IMR-90 (cell line): ENCODE data around the gene FMOD. TPM values are rescaled to one million over a fixed set of nuclear protein-coding genes. Genes with fewer than 3 reads are reported as not detected.

Experiments
- ATAC-seq: fragments of 200-7000 bp; cut with Tn5 transposase; 2 replicates; pipeline ENCODE4 v1.9.1; 2020; ENCODE audit warnings: low read depth, mild to moderate bottlenecking, moderate library complexity
- BruUV-seq: library from RNA; stranded (reverse); fragments of 400-500 nt; replicated peaks from 2 replicates; lab custom pipeline; 2021; lab: Mats Ljungman, UMichigan
- CTCF ChIA-PET: fragments of 300-600 bp; formaldehyde crosslinking; extraction: SDS; loops from one replicate; lab custom pipeline; 2021; ENCODE audit warnings: antibody characterized with exemption; lab: Yijun Ruan, JAX
- POLR2A ChIA-PET: fragments of 300-600 bp; sonication (Branson Sonifier 250); formaldehyde crosslinking; loops from one replicate; lab custom pipeline; 2022; ENCODE audit warnings: antibody characterized with exemption; ENCODE audit not compliant: unreplicated experiment; lab: Charles Lee
- DNase-seq: peaks from one replicate; pipeline ENCODE4 v3.0.0; 2013
- H2AFZ ChIP-seq: replicated peaks from 2 replicates; pipeline ENCODE3; 2013; ENCODE audit warnings: low read length, mild to moderate bottlenecking; ENCODE audit not compliant: poor library complexity
- H2AK5ac ChIP-seq: 2 replicates; pipeline ENCODE4 v1.6.1; 2013; ENCODE audit warnings: low read depth, low read length, inconsistent platforms
- H2AK9ac ChIP-seq: replicated peaks from 2 replicates; pipeline ENCODE3; 2013; ENCODE audit warnings: mild to moderate bottlenecking, low read depth, low read length, moderate library complexity; ENCODE audit not compliant: poor library complexity
- H2BK120ac ChIP-seq: 2 replicates; pipeline ENCODE4 v1.6.1; 2013; ENCODE audit warnings: low read depth, low read length, inconsistent platforms
- H2BK15ac ChIP-seq: 3 replicates; pipeline ENCODE4 v1.6.1; 2013; ENCODE audit warnings: low read depth, low read length, inconsistent platforms
- H2BK20ac ChIP-seq: 2 replicates; pipeline ENCODE4 v1.6.1; 2013; ENCODE audit warnings: low read depth, mild to moderate bottlenecking, inconsistent platforms, low read length, moderate library complexity
- H2BK5ac ChIP-seq: 2 replicates; pipeline ENCODE4 v1.6.1; 2013; ENCODE audit warnings: mild to moderate bottlenecking, low read depth, low read length, inconsistent platforms; ENCODE audit not compliant: poor library complexity, severe bottlenecking
- H3K14ac ChIP-seq: replicated peaks from 2 replicates; pipeline ENCODE4 v1.6.1; 2013; ENCODE audit warnings: low read depth, low read length, inconsistent platforms
- H3K18ac ChIP-seq: 2 replicates; pipeline ENCODE4 v1.6.1; 2013; ENCODE audit warnings: low read depth, low read length, control low read depth
- H3K23ac ChIP-seq: 2 replicates; pipeline ENCODE4 v1.6.1; 2013; ENCODE audit warnings: low read depth, low read length, inconsistent platforms
- H3K27ac ChIP-seq: 2 replicates; pipeline ENCODE4 v1.5.1; 2013; ENCODE audit warnings: mild to moderate bottlenecking, control low read depth, low read length; ENCODE audit not compliant: insufficient read depth
- H3K27me3 ChIP-seq: 2 replicates; pipeline ENCODE4 v1.6.1; 2013; ENCODE audit warnings: low read length; ENCODE audit not compliant: control insufficient read depth, insufficient read depth
- H3K36me3 ChIP-seq: 2 replicates; pipeline ENCODE4 v1.6.1; 2013; ENCODE audit warnings: low read length, mixed read lengths; ENCODE audit not compliant: control insufficient read depth, insufficient read depth
- H3K4ac ChIP-seq: 2 replicates; pipeline ENCODE4 v1.6.1; 2013; ENCODE audit warnings: low read depth, low read length, inconsistent platforms
- H3K4me1 ChIP-seq: 2 replicates; pipeline ENCODE4 v1.6.1; 2013; ENCODE audit warnings: low read length, mixed read lengths; ENCODE audit not compliant: control insufficient read depth, insufficient read depth
- H3K4me2 ChIP-seq: 2 replicates; pipeline ENCODE4 v1.6.1; 2013; ENCODE audit warnings: low read depth, mild to moderate bottlenecking, control low read depth, low read length, moderate library complexity
- H3K4me3 ChIP-seq: 2 replicates; pipeline ENCODE4 v1.5.1; 2013; ENCODE audit warnings: low read depth, mild to moderate bottlenecking, control low read depth, low read length, moderate library complexity; ENCODE audit not compliant: insufficient read depth
- H3K56ac ChIP-seq: 2 replicates; pipeline ENCODE4 v1.6.1; 2013; ENCODE audit warnings: low read length, inconsistent platforms; ENCODE audit not compliant: insufficient read depth; ENCODE audit errors: extremely low read depth
- H3K79me1 ChIP-seq, 2 experiments: 2 replicates each; pipeline ENCODE4 v1.6.1; 2013; ENCODE audit warnings: low read length in 2 of 2, inconsistent platforms in 1 of 2, low read depth in 1 of 2
- H3K9ac ChIP-seq: 2 replicates; pipeline ENCODE4 v1.6.1; 2013; ENCODE audit warnings: low read depth, low read length, control low read depth
- H3K9me1 ChIP-seq: 2 replicates; pipeline ENCODE4 v1.6.1; 2013; ENCODE audit warnings: low read length, inconsistent platforms; ENCODE audit not compliant: insufficient read depth
- H3K9me3 ChIP-seq: 2 replicates; pipeline ENCODE4 v1.6.1; 2013; ENCODE audit warnings: low read length; ENCODE audit not compliant: control insufficient read depth, insufficient read depth
- H4K20me1 ChIP-seq: 2 replicates; pipeline ENCODE4 v1.6.1; 2013; ENCODE audit warnings: low read length, inconsistent platforms; ENCODE audit not compliant: insufficient read depth
- H4K5ac ChIP-seq: 2 replicates; pipeline ENCODE4 v1.6.1; 2013; ENCODE audit warnings: mild to moderate bottlenecking, low read depth, low read length, control low read depth
- H4K8ac ChIP-seq, 2 experiments: 2 replicates each; pipeline ENCODE4 v1.6.1; 2013; ENCODE audit warnings: low read depth in 2 of 2, low read length in 2 of 2, control low read depth in 1 of 2, inconsistent platforms in 1 of 2
- H4K91ac ChIP-seq: 2 replicates; pipeline ENCODE4 v1.6.1; 2013; ENCODE audit warnings: low read depth, low read length, inconsistent platforms; ENCODE audit not compliant: insufficient read depth
- BHLHE40 ChIP-seq: fragments of 150-350 bp; IDR thresholded peaks from 2 replicates; pipeline ENCODE4 v1.6.1; 2016; ENCODE audit warnings: mild to moderate bottlenecking, low read depth, low read length
- CHD1 ChIP-seq: IDR thresholded peaks from 2 replicates; pipeline ENCODE4 v1.6.1; 2012; ENCODE audit warnings: low read depth, low read length, improper control_type of control experiment
- FOS ChIP-seq: fragments of 150-350 bp; IDR thresholded peaks from 2 replicates; pipeline ENCODE4 v1.6.1; 2016; ENCODE audit warnings: low read depth, low read length
- MAZ ChIP-seq: IDR thresholded peaks from 2 replicates; pipeline ENCODE4 v1.6.1; 2012; ENCODE audit warnings: low read depth, mild to moderate bottlenecking, low read length, improper control_type of control experiment, moderate library complexity, borderline replicate concordance
- MXI1 ChIP-seq: IDR thresholded peaks from 2 replicates; pipeline ENCODE4 v1.6.1; 2012; ENCODE audit warnings: low read depth, mild to moderate bottlenecking, low read length, moderate library complexity, borderline replicate concordance
- POLR2A ChIP-seq: IDR thresholded peaks from 2 replicates; pipeline ENCODE4 v1.6.1; 2012; ENCODE audit warnings: mild to moderate bottlenecking, low read depth, low read length
- RCOR1 ChIP-seq: IDR thresholded peaks from 2 replicates; pipeline ENCODE4 v1.6.1; 2012; ENCODE audit warnings: mild to moderate bottlenecking, low read length, improper control_type of control experiment; ENCODE audit not compliant: insufficient replicate concordance
- RFX5 ChIP-seq: IDR thresholded peaks from 2 replicates; pipeline ENCODE4 v1.8.0; 2012; ENCODE audit warnings: low read depth, mild to moderate bottlenecking, low read length, moderate library complexity
- SMC3 ChIP-seq: fragments of 150-350 bp; IDR thresholded peaks from 2 replicates; pipeline ENCODE4 v1.6.1; 2016; ENCODE audit warnings: low read depth, mild to moderate bottlenecking, antibody characterized with exemption, low read length, moderate library complexity
- WGBS, 2 experiments: methylation state at CpG; one replicate each; pipeline versions ENCODE4 v1.1.5 to v1.1.7; 2013; ENCODE audit warnings: missing lambda C conversion rate in 2 of 2; ENCODE audit not compliant: insufficient read length in 1 of 2; ENCODE audit errors: extremely low coverage in 2 of 2; 5-methylcytosine and 5-hydroxymethylcytosine counted together
- dilution Hi-C: fragments of 300-500 bp; cut with HindIII; formaldehyde crosslinking; loops from one replicate; pipeline ENCODE4 v1.14.3; 2018; ENCODE audit warnings: low sequenced_read_pairs; ENCODE audit not compliant: unreplicated experiment
- in situ Hi-C: fragments of 300-500 bp; cut with MboI; formaldehyde crosslinking; loops from 3 replicates; pipeline ENCODE4 v1.14.3; 2019; ENCODE audit warnings: low sequenced_read_pairs, inconsistent platforms, mixed read lengths
- intact Hi-C: fragments of 100-400 bp; cut with micrococcal nuclease; formaldehyde crosslinking; loops from 2 replicates; pipeline ENCODE4 v1.10.0; 2022
- polyA plus RNA-seq, 3 experiments: library from polyadenylated mRNA; depleted of rRNA; stranded (reverse); fragments of >200 nt; gene quantifications; 2 replicates each; pipeline ENCODE4 v1.2.3, GENCODE V29; 2012; ENCODE audit warnings: low replicate concordance in 1 of 3
- total RNA-seq: library from RNA; depleted of rRNA; stranded (reverse); fragments of >200 nt; gene quantifications from 2 replicates; pipeline ENCODE4 v1.2.3, GENCODE V29; 2012
- TF ChIP-seq, protein P1 (sequence below): fragments of 150-350 bp; IDR thresholded peaks from 2 replicates; pipeline ENCODE4 v1.6.1; 2016; ENCODE audit warnings: low read depth, mild to moderate bottlenecking, low read length, moderate library complexity, borderline replicate concordance
- TF ChIP-seq, protein P2 (sequence below): fragments of 150-350 bp; IDR thresholded peaks from 2 replicates; pipeline ENCODE4 v1.6.1; 2017; ENCODE audit warnings: mild to moderate bottlenecking, antibody characterized with exemption, low read length, low read depth

The FMOD gene
- total and polyA plus RNA-seq, 2 of the 4 experiments (the other 2 are of a cell fraction) = 0.18 to 2.7 TPM

GRCh38 chr1:203362720-203363025, 11.8 kb upstream of the FMOD start (continued):
- TF ChIP-seq RCOR1 (no peak), MAZ (no peak), MXI1 (no peak)

- Histone ChIP-seq H3K4me1 (peaks cover 21% of the 10 kb centered on the region), H2BK5ac (no peak overlapping the region), H4K5ac (no peak overlapping the region), H2BK20ac (peak overlapping the region; percentile 51), H3K4ac (peak overlapping the region; percentile 50), H3K14ac (no peak overlapping the region), H3K9ac (no peak overlapping the region), H3K9me3 (no peaks in the 10 kb centered on the region), H4K8ac (peak overlapping the region in 1 of 2 experiments; percentile 15; a peak in 1 of 4 replicates), H2AFZ (peak overlapping the region; percentile 48), H3K56ac (no peak overlapping the region), H3K36me3 (no peaks in the 10 kb centered on the region), H2AK5ac (peak overlapping the region; percentile 40; the same call in 1 of the 2 replicates), H3K9me1 (peaks cover 15% of the 10 kb centered on the region), H3K79me1 (no peaks in the 10 kb centered on the region), H4K20me1 (no peaks in the 10 kb centered on the region), H3K27ac (no peak overlapping the region), H2BK120ac (peak overlapping the region; percentile 8; the same call in 1 of the 2 replicates), H3K18ac (0 out of 2 replicates have a peak overlapping the region, but pooled peaks have one; percentile 4), H2BK15ac (no peak overlapping the region; the same call in 2 of the 3 replicates), H3K23ac (no peak overlapping the region), H2AK9ac (no peak overlapping the region), H4K91ac (no peak overlapping the region; the same call in 1 of the 2 replicates), H3K27me3 (peaks cover 17% of the 10 kb centered on the region), H3K4me2 (no peak overlapping the region), H3K4me3 (no peak overlapping the region)
- DNase-seq (peak; percentile 82), ATAC-seq (peak; percentile 84)
- CTCF ChIA-PET = interaction anchor here (1.2 kb wide), 1 partner anchor 41 kb away, joined by 4 read pairs; no protein-coding TSS in a partner anchor
- POLR2A ChIA-PET = no interaction called here
- in situ Hi-C loops (no loop called here), dilution Hi-C loops (no loop called here), intact Hi-C loops (no loop called here)
- BruUV-seq = no TSS peak
- WGBS, 2 experiments = 69% methylated on average over 3 of the region's 6 CpGs; no CpG with 5 or more reads in 1 of the 2 experiments
- TF ChIP-seq RFX5 (no peak), MAZ (no peak), BHLHE40 (no peak), RCOR1 (no peak), MXI1 (no peak), FOS (peak; percentile 32; the same call in 1 of the 2 replicates), CHD1 (no peak), POLR2A (no peak), SMC3 (no peak)
- TF ChIP-seq, protein P1, sequence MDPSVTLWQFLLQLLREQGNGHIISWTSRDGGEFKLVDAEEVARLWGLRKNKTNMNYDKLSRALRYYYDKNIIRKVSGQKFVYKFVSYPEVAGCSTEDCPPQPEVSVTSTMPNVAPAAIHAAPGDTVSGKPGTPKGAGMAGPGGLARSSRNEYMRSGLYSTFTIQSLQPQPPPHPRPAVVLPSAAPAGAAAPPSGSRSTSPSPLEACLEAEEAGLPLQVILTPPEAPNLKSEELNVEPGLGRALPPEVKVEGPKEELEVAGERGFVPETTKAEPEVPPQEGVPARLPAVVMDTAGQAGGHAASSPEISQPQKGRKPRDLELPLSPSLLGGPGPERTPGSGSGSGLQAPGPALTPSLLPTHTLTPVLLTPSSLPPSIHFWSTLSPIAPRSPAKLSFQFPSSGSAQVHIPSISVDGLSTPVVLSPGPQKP = no peak
- TF ChIP-seq, protein P2, sequence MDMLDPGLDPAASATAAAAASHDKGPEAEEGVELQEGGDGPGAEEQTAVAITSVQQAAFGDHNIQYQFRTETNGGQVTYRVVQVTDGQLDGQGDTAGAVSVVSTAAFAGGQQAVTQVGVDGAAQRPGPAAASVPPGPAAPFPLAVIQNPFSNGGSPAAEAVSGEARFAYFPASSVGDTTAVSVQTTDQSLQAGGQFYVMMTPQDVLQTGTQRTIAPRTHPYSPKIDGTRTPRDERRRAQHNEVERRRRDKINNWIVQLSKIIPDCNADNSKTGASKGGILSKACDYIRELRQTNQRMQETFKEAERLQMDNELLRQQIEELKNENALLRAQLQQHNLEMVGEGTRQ = no peak
Observed at GRCh38 chr1:203361945-203362719, 11.2 kb upstream of the FMOD start.
